GM12874 (cell line): Measurements from ENCODE around the gene GPS2.

ENCODE experiments used
- CTCF ChIP-seq: IDR thresholded peaks from 2 replicates; pipeline ENCODE4 v1.5.1; 2011; ENCODE audit warnings: low read depth, mild to moderate bottlenecking, control low read depth, low read length, moderate library complexity; ENCODE audit not compliant: insufficient read depth

The GPS2 gene

GRCh38 chr17:7304179-7304578, 11.0 kb downstream of the GPS2 start:
- TF ChIP-seq CTCF: no peak

- peak; percentile 95 for TF ChIP-seq CTCF
Measured at GRCh38 chr17:7296189-7296861, 18.8 kb downstream of the GPS2 start.

- TF ChIP-seq CTCF: no peak
Measured at GRCh38 chr17:7295230-7296180, 19.7 kb downstream of the GPS2 start.

GRCh38 chr17:7294614-7295153, 20.5 kb downstream of the GPS2 start, which contains the start of gene YBX2:
TSS of gene YBX2 (minus strand) at chr17:7294639. CDS start at chr17:7294500, 139 bp downstream.
- TF ChIP-seq CTCF: no peak

- TF ChIP-seq CTCF: no peak
Measured at GRCh38 chr17:7293816-7294613, 21.1 kb downstream of the GPS2 start.

GRCh38 chr17:7293159-7293558, 22.0 kb downstream of the GPS2 start:
- no peak for TF ChIP-seq CTCF
